Stimulated activated CD4-positive, alpha-beta T cell treated with anti-CD3 and anti-CD28 coated beads, Interleukin-1b, Interleukin-23, amount 100 ng/mL, for 4 hours (primary cell): Measurements from ENCODE around the gene GET4.

ENCODE experiments used
- DNase-seq, 2 donors: peaks; one replicate each; pipeline ENCODE4 v3.0.0-alpha.2; 2020; ENCODE audit warnings: low read depth in 2 of 2

The GET4 gene

GRCh38 chr7:898855-899681 is 22.7 kb downstream of the GET4 start:
- no peak for DNase-seq

- DNase-seq, result no peak
These were observed 23.5 kb downstream of the GET4 start for GRCh38 chr7:899806-900205.

- no peak for DNase-seq
These were observed 24.1 kb downstream of the GET4 start for GRCh38 chr7:900331-901040.

GRCh38 chr7:901041-901387 is 24.7 kb downstream of the GET4 start:
- no peak for DNase-seq

GRCh38 chr7:901388-902154 is 25.2 kb downstream of the GET4 start:
- DNase-seq, result peak in 1 of 2 donors; percentile 53

- DNase-seq, result no peak
These were observed 26.6 kb downstream of the GET4 start for GRCh38 chr7:902996-903395.

GRCh38 chr7:903921-904755 is 27.8 kb downstream of the GET4 start:
- no peak for DNase-seq

GRCh38 chr7:904847-905246 is 28.5 kb downstream of the GET4 start:
- DNase-seq, result no peak

GRCh38 chr7:906776-907157 is 30.4 kb downstream of the GET4 start:
- DNase-seq, result no peak

- no peak for DNase-seq
These were observed 31.0 kb downstream of the GET4 start for GRCh38 chr7:907158-907980.

GRCh38 chr7:908159-908581 is 31.8 kb downstream of the GET4 start:
- no peak for DNase-seq

GRCh38 chr7:908591-909357 is 32.4 kb downstream of the GET4 start:
- peak; percentile 61 to 65 for DNase-seq

GRCh38 chr7:909358-910329 is 33.3 kb downstream of the GET4 start:
- DNase-seq, result no peak

- DNase-seq, result no peak
These were observed 34.1 kb downstream of the GET4 start for GRCh38 chr7:910441-910861.

GRCh38 chr7:910931-911431 is 34.6 kb downstream of the GET4 start:
- DNase-seq, result no peak

GRCh38 chr7:911791-912480 is 35.6 kb downstream of the GET4 start:
- no peak for DNase-seq

- no peak for DNase-seq
These were observed 37.6 kb downstream of the GET4 start for GRCh38 chr7:913736-914520.
